Measurements from ENCODE around the gene TBC1D13.
"Not testable (repeated sequence)": the region's sequence is repeated elsewhere in the genome, so short reads cannot be mapped to it uniquely, and the experiment has no call there.

TBC1D13 gene

DNA sequence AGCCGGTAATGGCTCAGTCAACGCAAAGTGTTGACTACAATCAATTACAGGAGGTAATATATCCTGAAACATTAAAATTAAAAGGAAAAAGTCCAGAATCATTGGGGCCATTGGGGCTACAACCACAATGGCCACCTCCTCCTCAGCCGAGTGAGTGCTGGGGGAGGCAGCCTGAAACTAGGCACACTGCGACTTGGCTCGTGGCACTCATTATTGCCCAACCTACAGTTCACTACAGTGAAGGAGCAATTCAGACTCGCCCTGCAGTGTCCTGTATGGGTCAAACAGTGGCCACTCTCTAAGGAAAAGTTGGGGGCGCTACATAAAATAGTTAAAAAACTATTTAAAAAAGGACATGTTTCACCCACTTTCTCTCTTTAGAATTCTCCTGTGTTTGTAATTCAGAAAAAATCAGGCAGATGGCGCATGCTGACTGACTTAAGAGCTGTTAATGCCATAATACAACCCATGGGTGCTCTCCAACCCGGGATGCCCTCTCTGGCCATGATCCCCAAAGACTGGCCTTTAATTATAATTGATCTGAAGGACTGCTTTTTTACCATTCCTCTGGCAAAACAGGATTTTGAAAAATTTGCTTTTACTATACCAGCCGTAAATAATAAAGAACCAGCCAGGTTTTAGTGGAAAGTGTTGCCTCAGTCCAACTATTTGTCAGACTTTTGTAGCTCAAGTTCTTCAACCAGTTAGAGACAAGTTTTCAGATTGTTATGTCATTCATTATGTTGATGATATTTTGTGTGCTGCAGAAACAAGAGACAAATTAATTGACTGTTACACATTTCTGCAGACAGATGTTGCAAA lies 64.9 kb downstream of the TBC1D13 start:
- DNase-seq = not testable (repeated sequence)

DNA sequence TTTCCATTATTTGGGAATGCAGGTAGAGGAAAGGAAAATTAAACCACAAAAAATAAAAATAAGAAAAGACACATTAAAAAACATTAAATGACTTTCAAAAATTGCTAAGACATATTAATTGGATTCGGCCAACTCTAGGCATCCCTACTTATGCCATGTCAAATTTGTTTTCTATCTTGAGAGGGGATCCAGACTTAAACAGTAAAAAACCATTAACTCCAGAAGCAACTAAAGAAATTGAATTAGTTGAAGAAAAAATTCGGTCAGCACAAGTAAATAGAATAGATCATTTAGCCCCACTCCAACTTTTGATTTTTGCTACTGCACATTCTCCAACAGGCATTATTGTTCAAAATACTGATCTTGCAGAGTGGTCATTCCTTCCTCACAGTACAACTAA lies 65.6 kb downstream of the TBC1D13 start:
- DNase-seq = not testable (repeated sequence)

DNA sequence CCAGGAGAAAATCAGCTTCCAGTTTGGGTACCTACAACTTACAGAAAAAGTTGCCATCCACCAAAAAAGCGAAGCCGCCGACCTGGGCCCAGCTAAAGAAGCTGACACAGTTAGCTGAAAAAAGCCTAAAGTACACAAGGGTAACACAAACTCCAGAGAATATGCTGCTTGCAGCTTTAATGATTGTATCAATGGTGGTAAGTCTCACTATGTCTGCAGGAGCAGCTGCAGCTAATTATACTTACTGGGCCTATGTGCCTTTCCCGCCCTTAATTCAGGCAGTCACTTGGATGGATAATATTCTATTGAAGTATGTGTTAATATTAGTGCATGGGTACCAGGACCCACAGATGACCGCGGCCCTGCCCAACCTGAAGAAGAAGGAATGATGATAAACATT lies 67.4 kb downstream of the TBC1D13 start:
- not testable (repeated sequence) for DNase-seq

DNA sequence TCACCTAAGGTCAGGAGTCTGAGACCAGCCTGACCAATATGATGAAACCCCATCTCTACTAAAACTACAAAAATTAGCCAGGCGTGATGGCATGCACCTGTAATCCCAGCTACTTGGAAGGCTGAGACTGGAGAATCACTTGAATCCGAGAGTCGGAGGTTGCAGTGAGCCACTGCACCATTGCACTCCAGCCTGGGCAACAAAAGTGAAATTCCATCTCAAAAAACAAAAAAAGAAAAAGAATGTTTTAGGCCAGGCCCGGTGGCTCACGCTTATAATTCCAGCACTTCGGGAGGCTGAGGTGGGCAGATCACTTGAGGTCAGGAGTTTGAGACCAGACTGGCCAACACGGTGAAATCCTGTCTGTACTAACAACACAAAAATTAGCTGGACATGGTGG lies 71.4 kb downstream of the TBC1D13 start:
- not testable (repeated sequence) for DNase-seq
